Fibroblast of lung (primary cell): ENCODE results near the gene LATS2.

Experiments used
- EZH2 ChIP-seq: IDR thresholded peaks from 2 replicates; pipeline ENCODE4 v1.5.1; 2012; ENCODE audit warnings: low read length, control low read depth, mild to moderate bottlenecking; ENCODE audit errors: missing control alignments
- TF ChIP-seq, protein P1 (sequence below), 2 donors: IDR thresholded peaks in 1 of 2; conservative IDR thresholded peaks in 1 of 2; 1 replicate in 1 of 2; 2 replicates in 1 of 2; pipeline ENCODE4 v1.5.1; 2011 to 2012; ENCODE audit warnings: low read length in 2 of 2, control low read depth in 1 of 2, inconsistent platforms in 1 of 2, low read depth in 1 of 2, mild to moderate bottlenecking in 1 of 2

GRCh38 chr13:21033856-21034602 lies 27.4 kb downstream of the LATS2 start:
- TF ChIP-seq, protein P1, sequence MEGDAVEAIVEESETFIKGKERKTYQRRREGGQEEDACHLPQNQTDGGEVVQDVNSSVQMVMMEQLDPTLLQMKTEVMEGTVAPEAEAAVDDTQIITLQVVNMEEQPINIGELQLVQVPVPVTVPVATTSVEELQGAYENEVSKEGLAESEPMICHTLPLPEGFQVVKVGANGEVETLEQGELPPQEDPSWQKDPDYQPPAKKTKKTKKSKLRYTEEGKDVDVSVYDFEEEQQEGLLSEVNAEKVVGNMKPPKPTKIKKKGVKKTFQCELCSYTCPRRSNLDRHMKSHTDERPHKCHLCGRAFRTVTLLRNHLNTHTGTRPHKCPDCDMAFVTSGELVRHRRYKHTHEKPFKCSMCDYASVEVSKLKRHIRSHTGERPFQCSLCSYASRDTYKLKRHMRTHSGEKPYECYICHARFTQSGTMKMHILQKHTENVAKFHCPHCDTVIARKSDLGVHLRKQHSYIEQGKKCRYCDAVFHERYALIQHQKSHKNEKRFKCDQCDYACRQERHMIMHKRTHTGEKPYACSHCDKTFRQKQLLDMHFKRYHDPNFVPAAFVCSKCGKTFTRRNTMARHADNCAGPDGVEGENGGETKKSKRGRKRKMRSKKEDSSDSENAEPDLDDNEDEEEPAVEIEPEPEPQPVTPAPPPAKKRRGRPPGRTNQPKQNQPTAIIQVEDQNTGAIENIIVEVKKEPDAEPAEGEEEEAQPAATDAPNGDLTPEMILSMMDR (conservative IDR thresholded peaks at IDR 0.05 in 1 of 2, IDR thresholded peaks at IDR 0.05 in 1 of 2; ENCODE audit: low read depth in 1 of 2, low read length in 2 of 2), result no peak
- no peak for TF ChIP-seq EZH2
